Brain microvascular endothelial cell (primary cell): ENCODE data around the gene NETO1.
A peak's percentile ranks its signal among the peaks of the same experiment; 100 is the strongest.

Experiments used
- DNase-seq: peaks from one replicate; pipeline ENCODE4 v3.0.0-alpha.2; 2020
- H3K27ac ChIP-seq: fragments of 250-450 bp; sonication (Bioruptor Pico); 2 replicates; pipeline ENCODE4 v1.5.1; 2020; ENCODE audit warnings: mild to moderate bottlenecking, moderate library complexity
- H3K27me3 ChIP-seq: fragments of 250-450 bp; sonication (Bioruptor Pico); replicated peaks from 2 replicates; pipeline ENCODE4 v1.5.1; 2020; ENCODE audit warnings: mild to moderate bottlenecking
- H3K36me3 ChIP-seq: fragments of 250-450 bp; sonication (Bioruptor Pico); replicated peaks from 2 replicates; pipeline ENCODE4 v1.5.1; 2020; ENCODE audit warnings: mild to moderate bottlenecking
- H3K4me3 ChIP-seq: 2 replicates; pipeline ENCODE4 v1.5.1; 2011; ENCODE audit warnings: low read depth, mild to moderate bottlenecking, control low read depth, low read length, moderate library complexity
- CTCF ChIP-seq: IDR thresholded peaks from 2 replicates; pipeline ENCODE4 v1.5.1; 2011; ENCODE audit warnings: low read depth, mild to moderate bottlenecking, moderate library complexity, low read length, control low read depth, inconsistent platforms; ENCODE audit errors: missing control alignments
- in situ Hi-C: cut with HindIII; loops from 2 replicates; pipeline ENCODE4 v1.10.0; 2017; ENCODE audit warnings: low sequenced_read_pairs, low pct_ligation_motif_present

The NETO1 gene

GRCh38 chr18:72799106-72799505 is 68.7 kb downstream of the NETO1 start:
- Histone ChIP-seq H3K36me3 (no peaks in the 10 kb centered on the region), H3K4me3 (no peak overlapping the region), H3K27ac (no peak overlapping the region), H3K27me3 (no peaks in the 10 kb centered on the region)
- peak; percentile 6 for DNase-seq
- TF ChIP-seq CTCF: no peak
- in situ Hi-C loops: no loop called here

GRCh38 chr18:72783530-72783929 is 84.3 kb downstream of the NETO1 start:
- H3K4me3 ChIP-seq: no peak overlapping the region
- H3K27me3 ChIP-seq: no peaks in the 10 kb centered on the region
- in situ Hi-C loops: no loop called here
- H3K36me3 ChIP-seq: no peaks in the 10 kb centered on the region
- peak; percentile 23 for DNase-seq
- TF ChIP-seq CTCF: no peak
- H3K27ac ChIP-seq: no peak overlapping the region

GRCh38 chr18:72774914-72775313 is 92.9 kb downstream of the NETO1 start:
- H3K36me3 ChIP-seq: no peaks in the 10 kb centered on the region
- no peak for DNase-seq
- no peak for TF ChIP-seq CTCF
- no peak overlapping the region for H3K27ac ChIP-seq
- no peak overlapping the region for H3K4me3 ChIP-seq
- in situ Hi-C loops: no loop called here
- H3K27me3 ChIP-seq: no peaks in the 10 kb centered on the region

GRCh38 chr18:72772916-72773315 is 94.9 kb downstream of the NETO1 start:
- H3K27ac ChIP-seq: no peak overlapping the region
- H3K27me3 ChIP-seq: no peaks in the 10 kb centered on the region
- TF ChIP-seq CTCF: no peak
- in situ Hi-C loops: no loop called here
- no peaks in the 10 kb centered on the region for H3K36me3 ChIP-seq
- no peak overlapping the region for H3K4me3 ChIP-seq
- no peak for DNase-seq

- in situ Hi-C loops: no loop called here
- Histone ChIP-seq H3K27ac (no peak overlapping the region), H3K27me3 (no peaks in the 10 kb centered on the region), H3K4me3 (no peak overlapping the region), H3K36me3 (no peaks in the 10 kb centered on the region)
- DNase-seq: no peak
- TF ChIP-seq CTCF: no peak
Observed at GRCh38 chr18:72768681-72769229, 99.0 kb downstream of the NETO1 start.

GRCh38 chr18:72762515-72763122 is 105.2 kb downstream of the NETO1 start:
- H3K4me3 ChIP-seq: no peak overlapping the region
- peak; percentile 13 for DNase-seq
- no peaks in the 10 kb centered on the region for H3K36me3 ChIP-seq
- no peak overlapping the region for H3K27ac ChIP-seq
- peak; percentile 54 for TF ChIP-seq CTCF
- in situ Hi-C loops: no loop called here
- no peaks in the 10 kb centered on the region for H3K27me3 ChIP-seq
